Right lobe of liver (tissue), 6 donors: ENCODE results near the gene EXT2. TPM values are rescaled to one million over a fixed set of nuclear protein-coding genes. Genes with fewer than 3 reads are reported as not detected.

Experiments
- ATAC-seq, 4 donors: fragments of 200-7000 bp; cut with Tn5 transposase; one replicate each; pipeline ENCODE4 v1.9.1; 2020; ENCODE audit warnings: mild to moderate bottlenecking in 4 of 4, moderate library complexity in 4 of 4
- DNase-seq, 3 donors: peaks; one replicate each; pipeline ENCODE4 v3.0.0-alpha.2; 2020
- H3K27ac ChIP-seq, 3 donors: fragments of 200-600 bp; one replicate each; pipeline ENCODE4 v1.8.0; 2022
- H3K27me3 ChIP-seq, 2 donors: fragments of 200-600 bp; one replicate each; pipeline ENCODE4 v1.8.0; 2022
- H3K36me3 ChIP-seq, 4 donors: fragments of 200-600 bp; sonication (generic) in 1 of 4; one replicate each; pipeline versions ENCODE4 v1.5.1 to v1.8.0; 2017 to 2022; ENCODE audit warnings: control low read depth in 1 of 4
- H3K4me1 ChIP-seq, 4 donors: fragments of 200-600 bp; sonication (generic) in 1 of 4; one replicate each; pipeline versions ENCODE4 v1.5.1 to v1.8.0; 2017 to 2022; ENCODE audit warnings: control low read depth in 1 of 4
- H3K4me3 ChIP-seq, 3 donors: fragments of 200-600 bp; one replicate each; pipeline ENCODE4 v1.8.0; 2022
- H3K9me3 ChIP-seq, 4 donors: fragments of 200-600 bp; sonication (generic) in 1 of 4; one replicate each; pipeline versions ENCODE4 v1.5.1 to v1.8.0; 2017 to 2022; ENCODE audit warnings: control low read depth in 1 of 4
- POLR2A ChIP-seq: fragments of 450-650 bp; IDR thresholded peaks from one replicate; pipeline ENCODE4 v1.6.1; 2017; ENCODE audit warnings: antibody characterized with exemption, mild to moderate bottlenecking
- WGBS: methylation state at CpG from one replicate; pipeline ENCODE4 v1.1.6; 2018; ENCODE audit warnings: low coverage, low lambda C conversion rate; ENCODE audit not compliant: insufficient coverage; ENCODE audit errors: missing lambda C conversion rate; 5-methylcytosine and 5-hydroxymethylcytosine counted together
- intact Hi-C, 2 donors: fragments of 100-400 bp; cut with DNase I; formaldehyde crosslinking; loops; one replicate each; pipeline versions ENCODE4 v1.11.2 to v1.14.1; 2022
- total RNA-seq, 6 experiments: library from RNA; depleted of rRNA in 2 of 6; stranded (reverse); fragments of >200 nt in 2 of 6; fragmentation: NEBNext Ultra II Directional in 3 of 6; extraction: Animal tissue kit (Norgen Biotek cat#: 25700) in 3 of 6; gene quantifications; one replicate each; pipeline versions ENCODE4 v1.1.0 to v1.2.4, GENCODE V29; 2016 to 2023
- TF ChIP-seq, protein P1 (sequence below), 4 donors: fragments of 200-600 bp in 3 of 4; fragments of 450-650 bp in 1 of 4; IDR thresholded peaks; one replicate each; pipeline versions ENCODE4 v1.5.1 to v1.8.0; 2016 to 2022; ENCODE audit warnings: antibody characterized with exemption in 4 of 4, mild to moderate bottlenecking in 2 of 4
- donor health status: DM: no; HTN: yes; CAD: no.
- donor health status: DM: no; HTN: no; CAD: no.
- donor health status: DM: no; HTN: no; CAD: no.
- donor health status: DM: no; HTN: yes; CAD: no.
- donor health status: DM: no; HTN: yes; CAD: no.

Gene EXT2
- total RNA-seq, 6 experiments from 2014 or later = 21.9 to 31.3 (median 26.9) TPM

DNA sequence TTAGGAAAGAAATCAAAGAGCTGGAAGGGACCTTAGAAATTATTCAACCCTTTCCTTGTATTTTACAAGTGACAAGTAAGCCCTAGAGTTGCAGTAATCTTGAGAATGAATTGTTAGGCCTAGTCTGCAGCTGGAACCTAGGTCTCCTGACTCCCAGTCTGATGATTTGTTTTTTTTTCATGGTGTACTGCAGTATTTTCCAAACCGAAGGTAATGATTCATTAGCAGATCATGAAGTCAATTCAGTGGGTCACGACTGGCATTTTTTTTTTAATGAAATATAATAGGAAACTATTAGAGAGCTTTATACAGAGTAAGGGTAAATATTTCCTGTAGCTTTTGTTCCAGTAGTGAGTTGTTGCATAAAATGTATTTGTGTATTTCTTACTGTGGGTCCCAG, 42.8 kb downstream of the EXT2 start:
- no peak for TF ChIP-seq POLR2A
- TF ChIP-seq, protein P1, sequence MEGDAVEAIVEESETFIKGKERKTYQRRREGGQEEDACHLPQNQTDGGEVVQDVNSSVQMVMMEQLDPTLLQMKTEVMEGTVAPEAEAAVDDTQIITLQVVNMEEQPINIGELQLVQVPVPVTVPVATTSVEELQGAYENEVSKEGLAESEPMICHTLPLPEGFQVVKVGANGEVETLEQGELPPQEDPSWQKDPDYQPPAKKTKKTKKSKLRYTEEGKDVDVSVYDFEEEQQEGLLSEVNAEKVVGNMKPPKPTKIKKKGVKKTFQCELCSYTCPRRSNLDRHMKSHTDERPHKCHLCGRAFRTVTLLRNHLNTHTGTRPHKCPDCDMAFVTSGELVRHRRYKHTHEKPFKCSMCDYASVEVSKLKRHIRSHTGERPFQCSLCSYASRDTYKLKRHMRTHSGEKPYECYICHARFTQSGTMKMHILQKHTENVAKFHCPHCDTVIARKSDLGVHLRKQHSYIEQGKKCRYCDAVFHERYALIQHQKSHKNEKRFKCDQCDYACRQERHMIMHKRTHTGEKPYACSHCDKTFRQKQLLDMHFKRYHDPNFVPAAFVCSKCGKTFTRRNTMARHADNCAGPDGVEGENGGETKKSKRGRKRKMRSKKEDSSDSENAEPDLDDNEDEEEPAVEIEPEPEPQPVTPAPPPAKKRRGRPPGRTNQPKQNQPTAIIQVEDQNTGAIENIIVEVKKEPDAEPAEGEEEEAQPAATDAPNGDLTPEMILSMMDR (IDR thresholded peaks at IDR 0.05) = no peak
- H3K4me3 ChIP-seq = no peak overlapping the region
- H3K27me3 ChIP-seq = no peaks in the 10 kb centered on the region
- ATAC-seq = no peak
- H3K27ac ChIP-seq = no peak overlapping the region
- no peaks in the 10 kb centered on the region for H3K36me3 ChIP-seq
- 86% methylated on average over 2 of the region's 2 CpGs for WGBS
- H3K4me1 ChIP-seq = peaks cover 0 to 9% (median 0%) of the 10 kb centered on the region in 4 donors
- intact Hi-C loops = no loop called here
- H3K9me3 ChIP-seq = no peaks in the 10 kb centered on the region
- no peak for DNase-seq

DNA sequence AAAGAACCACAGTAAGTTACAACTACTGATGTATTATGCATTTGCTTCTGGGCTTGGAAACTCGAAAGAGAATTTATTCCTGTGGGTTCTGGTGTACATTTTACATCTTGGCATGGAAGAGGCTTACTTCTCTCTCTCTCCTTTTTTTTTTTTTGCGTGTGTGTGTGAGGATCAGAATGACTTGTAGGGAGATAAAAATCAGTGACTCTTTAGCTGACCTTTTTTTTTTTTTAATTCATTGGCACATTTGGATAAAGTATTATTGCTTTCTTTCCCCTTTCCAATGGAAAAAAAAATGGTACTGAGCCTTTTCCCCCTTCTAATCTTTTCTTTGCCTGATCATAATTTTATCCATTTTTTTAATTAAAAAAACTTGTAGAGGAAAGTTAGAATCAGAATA, 43.5 kb downstream of the EXT2 start:
- TF ChIP-seq POLR2A = no peak
- Histone ChIP-seq H3K27me3 (no peaks in the 10 kb centered on the region), H3K4me1 (peaks cover 0 to 2% (median 0%) of the 10 kb centered on the region in 4 donors), H3K27ac (no peak overlapping the region), H3K36me3 (no peaks in the 10 kb centered on the region), H3K9me3 (no peaks in the 10 kb centered on the region), H3K4me3 (no peak overlapping the region)
- ATAC-seq = no peak
- DNase-seq = no peak
- intact Hi-C loops = no loop called here
- 82% methylated on average over 2 of the region's 2 CpGs for WGBS

DNA sequence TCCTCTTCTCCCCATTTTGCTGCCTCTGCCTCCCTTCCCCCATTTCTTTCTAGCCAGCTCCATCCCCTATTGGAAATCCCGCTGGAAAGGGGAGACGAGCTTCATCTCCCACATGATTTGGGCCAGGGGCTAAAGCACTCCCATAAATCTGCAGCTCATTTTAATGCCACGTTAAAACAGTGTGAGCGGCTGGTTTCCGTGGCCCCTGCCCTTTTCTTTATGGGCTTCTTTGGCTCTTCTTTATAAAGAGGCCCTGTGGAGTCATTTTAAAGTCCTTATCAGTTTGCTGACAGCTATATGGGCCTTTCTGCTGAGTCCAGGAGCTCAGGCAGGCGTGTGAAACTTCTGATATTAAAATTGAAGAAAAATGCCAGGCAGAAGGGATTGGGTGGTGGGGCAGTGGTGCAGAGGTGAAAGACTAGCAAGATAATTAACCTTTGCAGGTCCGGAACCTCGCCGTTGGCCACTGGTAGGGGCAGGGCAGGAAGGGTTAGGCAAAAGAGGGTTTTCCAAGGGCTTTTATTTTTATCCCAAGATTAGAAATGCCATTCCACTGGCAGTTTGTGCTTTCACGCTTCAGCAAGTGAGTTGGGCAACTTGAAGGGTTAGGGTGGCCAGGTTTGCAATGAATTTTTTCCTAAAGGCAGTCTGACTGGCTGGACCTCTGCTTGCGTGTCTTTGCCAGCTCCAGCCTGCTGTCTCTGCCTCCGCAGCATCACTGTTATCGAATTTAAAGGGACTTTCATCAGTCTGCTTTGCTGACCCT, 44.3 kb downstream of the EXT2 start:
- no peak for ATAC-seq
- Histone ChIP-seq H3K27ac (no peak overlapping the region), H3K27me3 (no peaks in the 10 kb centered on the region), H3K4me1 (no peaks in the 10 kb centered on the region), H3K36me3 (no peaks in the 10 kb centered on the region), H3K9me3 (no peaks in the 10 kb centered on the region), H3K4me3 (no peak overlapping the region)
- TF ChIP-seq, protein P1 (IDR thresholded peaks at IDR 0.05) = no peak
- no peak for TF ChIP-seq POLR2A
- WGBS = 93% methylated on average over 11 of the region's 13 CpGs
- intact Hi-C loops = no loop called here
- no peak for DNase-seq

DNA sequence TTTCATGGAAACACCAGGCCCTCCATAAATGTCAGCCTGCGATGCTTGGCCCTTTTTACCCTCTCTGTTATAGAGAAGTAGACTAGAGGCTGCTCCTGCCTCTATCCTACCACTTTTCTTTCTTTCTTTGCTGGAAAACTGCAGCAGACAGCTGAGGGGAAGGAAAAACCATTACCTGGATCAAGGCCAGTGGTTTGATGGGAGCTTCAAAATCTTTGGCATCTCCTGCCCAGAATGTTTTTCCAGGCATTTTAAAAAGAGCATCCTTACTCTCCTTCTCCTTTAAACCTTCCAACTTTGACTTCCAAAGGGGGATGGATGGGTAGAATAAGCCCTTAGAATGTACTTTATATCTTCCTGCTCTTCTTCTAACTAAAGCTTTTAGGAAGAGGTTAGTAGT, 44.9 kb downstream of the EXT2 start:
- DNase-seq (no peak), ATAC-seq (no peak)
- Histone ChIP-seq H3K36me3 (no peaks in the 10 kb centered on the region), H3K4me3 (no peak overlapping the region), H3K27me3 (no peaks in the 10 kb centered on the region), H3K9me3 (no peaks in the 10 kb centered on the region), H3K27ac (no peak overlapping the region), H3K4me1 (no peaks in the 10 kb centered on the region)
- WGBS = 60% methylated on average over 1 of the region's 1 CpG
- intact Hi-C loops = no loop called here
- TF ChIP-seq, protein P1 (IDR thresholded peaks at IDR 0.05) = no peak
- TF ChIP-seq POLR2A = no peak

DNA sequence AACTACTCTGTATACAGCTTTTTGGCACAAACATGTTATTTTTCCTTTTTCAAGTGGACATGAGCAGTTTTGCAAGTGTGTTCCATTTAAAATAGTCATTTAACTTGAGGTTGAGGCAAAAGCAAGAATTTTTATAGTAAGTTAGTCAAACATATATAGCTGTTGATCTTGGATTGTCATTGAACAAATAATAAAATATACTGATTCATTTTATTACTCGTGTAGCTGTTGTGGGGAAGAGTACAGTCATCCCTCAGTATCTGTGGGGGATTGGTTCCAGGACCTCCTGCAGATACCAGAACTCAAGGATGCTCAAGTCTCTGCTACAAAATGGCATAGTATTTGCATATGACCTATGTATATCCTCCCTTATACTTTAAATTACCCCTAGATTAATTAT, 45.3 kb downstream of the EXT2 start:
- Histone ChIP-seq H3K9me3 (no peaks in the 10 kb centered on the region), H3K36me3 (no peaks in the 10 kb centered on the region), H3K4me1 (no peaks in the 10 kb centered on the region), H3K27ac (no peak overlapping the region), H3K4me3 (no peak overlapping the region), H3K27me3 (no peaks in the 10 kb centered on the region)
- intact Hi-C loops = no loop called here
- 75% methylated on average over 1 of the region's 1 CpG for WGBS
- ATAC-seq (no peak), DNase-seq (no peak)
- no peak for TF ChIP-seq POLR2A
- TF ChIP-seq, protein P1 (IDR thresholded peaks at IDR 0.05) = no peak
